K562 (cell line): ENCODE results near the gene HOXB3. TPM values are rescaled to one million over a fixed set of nuclear protein-coding genes. Genes with fewer than 3 reads are reported as not detected.

Source experiments
- ADNP ChIP-seq: fragments of 200-800 bp; sonication (Bioruptor generic); IDR thresholded peaks from 2 replicates; pipeline ENCODE4 v1.6.1; 2016; ENCODE audit warnings: missing genetic modification characterization, missing compliant biosample characterization
- EP300 ChIP-seq: IDR thresholded peaks from 2 replicates; pipeline ENCODE4 v1.6.1; 2012; ENCODE audit warnings: low read length, improper control_type of control experiment
- MYNN ChIP-seq, 2 experiments: sonication (generic); formaldehyde crosslinking in 1 of 2; IDR thresholded peaks; 2 replicates each; pipeline versions ENCODE4 v1.5.0 to v1.6.1; 2016 to 2020; ENCODE audit warnings: antibody characterized with exemption in 1 of 2, missing genetic modification reagents in 1 of 2
- POLR2B ChIP-seq: fragments of 450-650 bp; IDR thresholded peaks from 2 replicates; pipeline ENCODE4 v1.6.1; 2018; ENCODE audit warnings: low read depth; ENCODE audit not compliant: partially characterized antibody
- SMARCA5 ChIP-seq: fragments of 450-650 bp; IDR thresholded peaks from 2 replicates; pipeline ENCODE4 v1.6.1; 2016
- TEAD2 ChIP-seq: fragments of 450-650 bp; IDR thresholded peaks from 2 replicates; pipeline ENCODE4 v1.6.1; 2016; ENCODE audit warnings: missing genetic modification characterization, control low read depth, missing compliant biosample characterization
- polyA plus RNA-seq, 8 experiments: library from polyadenylated mRNA; depleted of rRNA in 4 of 8; stranded (reverse) in 5 of 8; unstranded in 3 of 8; fragments of >200 nt; fragmentation: Nextera tagmentation in 2 of 8; fragmentation: Illumina TruSeq in 1 of 8; extraction: Ambion mirVana in 2 of 8; extraction: Trizol in 1 of 8; gene quantifications; 2 replicates each; pipeline versions ENCODE4 v1.2.1 to v1.2.3, GENCODE V29; 2011 to 2014; ENCODE audit warnings: inconsistent platforms in 1 of 8, missing spikeins in 1 of 8
- total RNA-seq, 7 experiments: library from RNA; depleted of rRNA in 6 of 7; stranded (reverse); fragments of >200 nt in 6 of 7; fragmentation: Illumina TruSeq in 2 of 7; extraction: Trizol in 2 of 7; gene quantifications; 2 replicates each; pipeline versions ENCODE4 v1.2.1 to v1.2.3, GENCODE V29; 2011 to 2021; ENCODE audit warnings: low replicate concordance in 1 of 7
- TF ChIP-seq, protein P1 (sequence below): fragments of 250-450 bp; sonication (Bioruptor Pico); IDR thresholded peaks from 2 replicates; pipeline ENCODE4 v1.5.0; 2021
- TF ChIP-seq, protein P2 (sequence below), 3 experiments: IDR thresholded peaks in 2 of 3; conservative IDR thresholded peaks in 1 of 3; 2 replicates each; pipeline ENCODE4 v1.5.1; 2011 to 2012; ENCODE audit warnings: low read length in 3 of 3, mild to moderate bottlenecking in 3 of 3, control low read depth in 2 of 3, improper control_type of control experiment in 1 of 3, inconsistent platforms in 1 of 3, low read depth in 1 of 3, mixed read lengths in 1 of 3, moderate library complexity in 1 of 3; ENCODE audit not compliant: insufficient read depth in 2 of 3
- TF ChIP-seq, protein P3 (sequence below): IDR thresholded peaks from 2 replicates; pipeline ENCODE4 v1.6.1; 2012; ENCODE audit warnings: low read depth, low read length, improper control_type of control experiment, borderline replicate concordance
- TF ChIP-seq, protein P4 (sequence below): fragments of 250-450 bp; sonication (Bioruptor Pico); IDR thresholded peaks from 2 replicates; pipeline ENCODE4 v1.5.0; 2021
- TF ChIP-seq, protein P5 (sequence below): fragments of 250-450 bp; sonication (Bioruptor Pico); IDR thresholded peaks from 2 replicates; pipeline ENCODE4 v1.8.0; 2022; ENCODE audit warnings: moderate library complexity, mild to moderate bottlenecking, inconsistent platforms

The HOXB3 gene
- total and polyA plus RNA-seq, 9 of the 15 experiments (the other 6 are each of a cell fraction or from before 2014, with no cell fraction given), result 2.4 to 41.3 (median 20.2) TPM

DNA sequence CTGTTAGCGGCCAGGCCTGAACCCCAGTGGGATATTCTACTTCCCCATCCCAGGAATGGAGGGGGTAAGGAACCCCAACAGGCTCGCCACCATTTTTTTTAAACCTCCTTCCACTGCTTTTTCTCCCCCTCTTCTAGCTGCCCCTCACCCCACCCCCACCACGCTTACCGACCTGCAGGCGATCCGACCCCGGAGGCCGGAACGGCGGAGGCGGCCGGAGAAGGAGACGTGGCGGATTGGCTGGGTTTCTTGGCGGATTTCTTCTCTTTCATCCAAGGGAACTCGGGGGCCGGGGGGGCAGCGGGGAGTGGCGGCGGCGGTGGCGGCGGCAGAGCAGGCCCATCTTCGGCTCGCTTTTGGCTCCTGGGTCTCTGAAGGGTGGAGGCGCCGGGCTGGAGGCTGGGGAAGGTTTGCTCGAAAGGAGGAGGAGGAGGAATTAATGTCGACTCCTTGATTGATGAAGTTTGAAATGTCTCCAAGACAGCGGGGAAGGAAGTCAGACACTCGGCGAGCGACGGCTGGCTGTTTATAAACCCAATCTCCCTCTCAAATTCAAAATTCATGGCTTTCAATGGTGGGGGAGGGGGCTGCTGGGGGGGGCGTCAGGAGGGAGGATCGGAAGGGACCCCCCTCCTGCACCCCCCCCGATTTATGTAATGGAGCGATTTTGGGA, 45.6 kb downstream of the HOXB3 start (continued):
- TF ChIP-seq MYNN (IDR thresholded peaks at IDR 0.05) (no peak), MYNN (CRISPR knock-in tag; IDR thresholded peaks at IDR 0.05) (no peak), POLR2B (peak; percentile 38), ADNP (no peak), TEAD2 (tag) (no peak), EP300 (0 out of 2 replicates have a peak, but pooled peaks have one; percentile 5), SMARCA5 (no peak)
- TF ChIP-seq, protein P1, sequence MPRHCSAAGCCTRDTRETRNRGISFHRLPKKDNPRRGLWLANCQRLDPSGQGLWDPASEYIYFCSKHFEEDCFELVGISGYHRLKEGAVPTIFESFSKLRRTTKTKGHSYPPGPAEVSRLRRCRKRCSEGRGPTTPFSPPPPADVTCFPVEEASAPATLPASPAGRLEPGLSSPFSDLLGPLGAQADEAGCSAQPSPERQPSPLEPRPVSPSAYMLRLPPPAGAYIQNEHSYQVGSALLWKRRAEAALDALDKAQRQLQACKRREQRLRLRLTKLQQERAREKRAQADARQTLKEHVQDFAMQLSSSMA (CRISPR knock-in tag), result no peak
- TF ChIP-seq, protein P2, sequence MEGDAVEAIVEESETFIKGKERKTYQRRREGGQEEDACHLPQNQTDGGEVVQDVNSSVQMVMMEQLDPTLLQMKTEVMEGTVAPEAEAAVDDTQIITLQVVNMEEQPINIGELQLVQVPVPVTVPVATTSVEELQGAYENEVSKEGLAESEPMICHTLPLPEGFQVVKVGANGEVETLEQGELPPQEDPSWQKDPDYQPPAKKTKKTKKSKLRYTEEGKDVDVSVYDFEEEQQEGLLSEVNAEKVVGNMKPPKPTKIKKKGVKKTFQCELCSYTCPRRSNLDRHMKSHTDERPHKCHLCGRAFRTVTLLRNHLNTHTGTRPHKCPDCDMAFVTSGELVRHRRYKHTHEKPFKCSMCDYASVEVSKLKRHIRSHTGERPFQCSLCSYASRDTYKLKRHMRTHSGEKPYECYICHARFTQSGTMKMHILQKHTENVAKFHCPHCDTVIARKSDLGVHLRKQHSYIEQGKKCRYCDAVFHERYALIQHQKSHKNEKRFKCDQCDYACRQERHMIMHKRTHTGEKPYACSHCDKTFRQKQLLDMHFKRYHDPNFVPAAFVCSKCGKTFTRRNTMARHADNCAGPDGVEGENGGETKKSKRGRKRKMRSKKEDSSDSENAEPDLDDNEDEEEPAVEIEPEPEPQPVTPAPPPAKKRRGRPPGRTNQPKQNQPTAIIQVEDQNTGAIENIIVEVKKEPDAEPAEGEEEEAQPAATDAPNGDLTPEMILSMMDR (IDR thresholded peaks at IDR 0.05 in 2 of 3, conservative IDR thresholded peaks at IDR 0.05 in 1 of 3; ENCODE audit: insufficient read depth in 2 of 3, low read depth in 1 of 3, low read length in 3 of 3), result no peak
- TF ChIP-seq, protein P3, sequence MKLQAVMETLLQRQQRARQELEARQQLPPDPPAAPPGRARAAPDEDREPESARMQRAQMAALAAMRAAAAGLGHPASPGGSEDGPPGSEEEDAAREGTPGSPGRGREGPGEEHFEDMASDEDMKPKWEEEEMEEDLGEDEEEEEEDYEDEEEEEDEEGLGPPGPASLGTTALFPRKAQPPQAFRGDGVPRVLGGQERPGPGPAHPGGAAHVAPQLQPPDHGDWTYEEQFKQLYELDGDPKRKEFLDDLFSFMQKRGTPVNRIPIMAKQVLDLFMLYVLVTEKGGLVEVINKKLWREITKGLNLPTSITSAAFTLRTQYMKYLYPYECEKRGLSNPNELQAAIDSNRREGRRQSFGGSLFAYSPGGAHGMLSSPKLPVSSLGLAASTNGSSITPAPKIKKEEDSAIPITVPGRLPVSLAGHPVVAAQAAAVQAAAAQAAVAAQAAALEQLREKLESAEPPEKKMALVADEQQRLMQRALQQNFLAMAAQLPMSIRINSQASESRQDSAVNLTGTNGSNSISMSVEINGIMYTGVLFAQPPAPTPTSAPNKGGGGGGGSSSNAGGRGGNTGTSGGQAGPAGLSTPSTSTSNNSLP, result 0 out of 2 replicates have a peak, but pooled peaks have one; percentile 11
- TF ChIP-seq, protein P4, sequence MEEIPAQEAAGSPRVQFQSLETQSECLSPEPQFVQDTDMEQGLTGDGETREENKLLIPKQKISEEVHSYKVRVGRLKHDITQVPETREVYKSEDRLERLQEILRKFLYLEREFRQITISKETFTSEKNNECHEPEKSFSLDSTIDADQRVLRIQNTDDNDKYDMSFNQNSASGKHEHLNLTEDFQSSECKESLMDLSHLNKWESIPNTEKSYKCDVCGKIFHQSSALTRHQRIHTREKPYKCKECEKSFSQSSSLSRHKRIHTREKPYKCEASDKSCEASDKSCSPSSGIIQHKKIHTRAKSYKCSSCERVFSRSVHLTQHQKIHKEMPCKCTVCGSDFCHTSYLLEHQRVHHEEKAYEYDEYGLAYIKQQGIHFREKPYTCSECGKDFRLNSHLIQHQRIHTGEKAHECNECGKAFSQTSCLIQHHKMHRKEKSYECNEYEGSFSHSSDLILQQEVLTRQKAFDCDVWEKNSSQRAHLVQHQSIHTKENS, result no peak
- TF ChIP-seq, protein P5, sequence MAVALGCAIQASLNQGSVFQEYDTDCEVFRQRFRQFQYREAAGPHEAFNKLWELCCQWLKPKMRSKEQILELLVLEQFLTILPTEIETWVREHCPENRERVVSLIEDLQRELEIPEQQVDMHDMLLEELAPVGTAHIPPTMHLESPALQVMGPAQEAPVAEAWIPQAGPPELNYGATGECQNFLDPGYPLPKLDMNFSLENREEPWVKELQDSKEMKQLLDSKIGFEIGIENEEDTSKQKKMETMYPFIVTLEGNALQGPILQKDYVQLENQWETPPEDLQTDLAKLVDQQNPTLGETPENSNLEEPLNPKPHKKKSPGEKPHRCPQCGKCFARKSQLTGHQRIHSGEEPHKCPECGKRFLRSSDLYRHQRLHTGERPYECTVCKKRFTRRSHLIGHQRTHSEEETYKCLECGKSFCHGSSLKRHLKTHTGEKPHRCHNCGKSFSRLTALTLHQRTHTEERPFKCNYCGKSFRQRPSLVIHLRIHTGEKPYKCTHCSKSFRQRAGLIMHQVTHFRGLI, result no peak
